Measurements from ENCODE around the gene DCTN1.

- no peak for TF ChIP-seq CTCF (IDR thresholded peaks at IDR 0.05)
- TF ChIP-seq EZH2phosphoT487 (IDR thresholded peaks at IDR 0.05): no peak
Observed at GRCh38 chr2:74387346-74387745, 7.2 kb upstream of the DCTN1 start.
